ENCODE data around the gene NF1. TPM values are rescaled to one million over a fixed set of nuclear protein-coding genes. Genes with fewer than 3 reads are reported as not detected.

Gene NF1
- total and polyA plus RNA-seq, 2 of the 13 experiments (the other 11 are each of a cell fraction or from before 2014, with no cell fraction given) = 21.5 to 26.5 TPM

DNA sequence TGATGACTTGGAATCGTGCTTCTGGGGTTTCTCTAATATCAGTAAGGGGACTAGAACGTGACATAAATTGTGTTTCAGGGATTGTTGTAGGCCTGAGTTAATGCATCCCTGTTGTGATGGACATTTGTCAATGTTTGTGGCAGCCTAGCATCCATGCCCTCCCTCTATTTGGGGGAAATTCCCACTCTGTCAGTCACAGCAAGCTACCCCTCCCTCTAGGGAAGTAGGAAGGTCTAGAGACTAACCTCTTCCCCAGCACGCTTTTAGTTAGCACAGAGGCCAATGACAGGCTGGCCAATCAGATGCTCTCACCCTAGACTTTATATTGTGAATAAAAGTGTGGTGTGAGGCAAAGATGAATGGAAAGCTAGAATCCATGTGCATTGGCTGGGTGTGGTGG lies 32.4 kb upstream of the NF1 start:
- WGBS (ENCODE audit: low lambda C conversion rate) = 56% methylated on average over 3 of the region's 3 CpGs
- no peak overlapping the region for H3K27ac ChIP-seq (ENCODE audit: extremely low read length, insufficient read depth, low read length)
- H3K79me2 ChIP-seq (ENCODE audit: insufficient read depth, low read length) = no peaks in the 10 kb centered on the region
- CTCF ChIA-PET (ENCODE audit: low intra/inter-chr PET ratio, low total read pairs) = no interaction called here
- no peak for ATAC-seq
- no peak for TF ChIP-seq ZFP37 (CRISPR knock-in tag; IDR thresholded peaks at IDR 0.05; ENCODE audit: borderline replicate concordance)
- no peak for TF ChIP-seq ZNF562 (CRISPR knock-in tag; IDR thresholded peaks at IDR 0.05; ENCODE audit: borderline replicate concordance)
- TF ChIP-seq MED1 (CRISPR knock-in tag; IDR thresholded peaks at IDR 0.05) = no peak
- no peak for TF ChIP-seq ZSCAN20 (CRISPR knock-in tag; IDR thresholded peaks at IDR 0.05; ENCODE audit: borderline replicate concordance)
- no peak for TF ChIP-seq ZBTB7A (CRISPR knock-in tag; IDR thresholded peaks at IDR 0.05)
- TF ChIP-seq RNF2 (conservative IDR thresholded peaks at IDR 0.05; ENCODE audit: low read depth) = no peak
- TF ChIP-seq RBAK (CRISPR knock-in tag; IDR thresholded peaks at IDR 0.05) = no peak
- no peak for TF ChIP-seq ZNF3 (CRISPR knock-in tag; IDR thresholded peaks at IDR 0.05)
- no peak for TF ChIP-seq POLR2A (IDR thresholded peaks at IDR 0.05; ENCODE audit: insufficient read depth in 1 of 2, low read depth in 2 of 2, low read length in 2 of 2)
- TF ChIP-seq FOXM1 (CRISPR knock-in tag; IDR thresholded peaks at IDR 0.05) = no peak
- no peak for TF ChIP-seq ZNF572 (CRISPR knock-in tag; IDR thresholded peaks at IDR 0.05)
- no peak for FAIRE-seq
- no peaks in the 10 kb centered on the region for H4K20me1 ChIP-seq (ENCODE audit: insufficient read depth, low read length)
- POLR2A ChIA-PET = no interaction called here
- H3K9me3 ChIP-seq (ENCODE audit: low read length) = no peaks in the 10 kb centered on the region
- no peak overlapping the region for H3K4me3 ChIP-seq (replicated peaks in 1 of 3; ENCODE audit: insufficient read depth in 1 of 3, low read depth in 2 of 3, low read length in 3 of 3)
- H3K4me2 ChIP-seq (ENCODE audit: low read depth, low read length) = no peak overlapping the region
- no peaks in the 10 kb centered on the region; a peak in 2 of 5 replicates for H3K27me3 ChIP-seq (ENCODE audit: control insufficient read depth in 1 of 2, insufficient read depth in 2 of 2, low read length in 2 of 2)
- no peak overlapping the region for H3K9ac ChIP-seq (ENCODE audit: insufficient read depth, low read depth, low read length)
- H3K4me1 ChIP-seq (ENCODE audit: insufficient read depth, low read length) = no peaks in the 10 kb centered on the region
- no TSS peak for BruUV-seq (replicated peaks)
- H2AFZ ChIP-seq (ENCODE audit: low read length) = no peak overlapping the region
- intact Hi-C loops (cut with micrococcal nuclease; ENCODE audit: unreplicated experiment) (no loop called here), in situ Hi-C loops (cut with HindIII; ENCODE audit: extremely low pct_ligation_motif_present, low pct_unique_long_range_greater_than_20kb) (no loop called here)
- H3K36me3 ChIP-seq (replicated peaks in 1 of 2; ENCODE audit: control insufficient read depth in 1 of 2, insufficient read depth in 2 of 2, low read length in 2 of 2) = no peaks in the 10 kb centered on the region
- DNase-seq (ENCODE audit: low spot score) = no peak

GRCh38 chr17:31064707-31065106 lies 30.1 kb upstream of the NF1 start:
- FAIRE-seq = no peak
- TF ChIP-seq LRRFIP1 (CRISPR knock-in tag; conservative IDR thresholded peaks at IDR 0.05) = no peak
- TF ChIP-seq GATA4 (IDR thresholded peaks at IDR 0.05; ENCODE audit: borderline replicate concordance, low read depth) = no peak
- no peak for TF ChIP-seq ISX (CRISPR knock-in tag; conservative IDR thresholded peaks at IDR 0.05)
- TF ChIP-seq NFE2L2 (IDR thresholded peaks at IDR 0.05; ENCODE audit: low read length) = no peak
- TF ChIP-seq ZNF589 (CRISPR knock-in tag; conservative IDR thresholded peaks at IDR 0.05) = no peak
- TF ChIP-seq ZNF773 (CRISPR knock-in tag; IDR thresholded peaks at IDR 0.05; ENCODE audit: borderline replicate concordance) = no peak
- no peak for TF ChIP-seq GFI1 (CRISPR knock-in tag; IDR thresholded peaks at IDR 0.05; ENCODE audit: borderline replicate concordance)
- TF ChIP-seq SOX6 (IDR thresholded peaks at IDR 0.05) = no peak
- no peak for TF ChIP-seq SOX6 (CRISPR knock-in tag; IDR thresholded peaks at IDR 0.05)
- no peak for TF ChIP-seq SAFB2 (CRISPR knock-in tag; IDR thresholded peaks at IDR 0.05; ENCODE audit: borderline replicate concordance, low read depth)
- TF ChIP-seq KLF11 (CRISPR knock-in tag; IDR thresholded peaks at IDR 0.05) = no peak

More at GRCh38 chr17:31064707-31065106, 30.1 kb upstream of the NF1 start:
- no peaks in the 10 kb centered on the region for H3K9me3 ChIP-seq (ENCODE audit: low read length)
- no TSS peak for BruUV-seq (replicated peaks)
- H3K4me3 ChIP-seq (replicated peaks in 1 of 3; ENCODE audit: insufficient read depth in 1 of 3, low read depth in 2 of 3, low read length in 3 of 3) = no peak overlapping the region
- H2AFZ ChIP-seq (ENCODE audit: low read length) = no peak overlapping the region
- intact Hi-C loops (cut with micrococcal nuclease; ENCODE audit: unreplicated experiment) (loop anchor here (5.0 kb wide), 2 partner anchors 38 to 52 kb away; no protein-coding TSS in a partner anchor), in situ Hi-C loops (cut with HindIII; ENCODE audit: extremely low pct_ligation_motif_present, low pct_unique_long_range_greater_than_20kb) (no loop called here)
- no peaks in the 10 kb centered on the region for H3K27me3 ChIP-seq (ENCODE audit: control insufficient read depth in 1 of 2, insufficient read depth in 2 of 2, low read length in 2 of 2)
- no peaks in the 10 kb centered on the region for H3K79me2 ChIP-seq (ENCODE audit: insufficient read depth, low read length)
- peaks cover 15% of the 10 kb centered on the region for H3K4me1 ChIP-seq (ENCODE audit: insufficient read depth, low read length)
- no peak overlapping the region for H3K27ac ChIP-seq (ENCODE audit: extremely low read length, insufficient read depth, low read length)
- H3K9ac ChIP-seq (ENCODE audit: insufficient read depth, low read depth, low read length) = no peak overlapping the region
- H3K4me2 ChIP-seq (ENCODE audit: low read depth, low read length) = no peak overlapping the region
- 50% methylated on average over 2 of the region's 2 CpGs for WGBS (ENCODE audit: low lambda C conversion rate)
- DNase-seq (ENCODE audit: low spot score) (no peak), ATAC-seq (no peak)
- ChIA-PET POLR2A (no interaction called here), CTCF (ENCODE audit: low intra/inter-chr PET ratio, low total read pairs) (no interaction called here)
- H4K20me1 ChIP-seq (ENCODE audit: insufficient read depth, low read length) = no peaks in the 10 kb centered on the region
- H3K36me3 ChIP-seq (replicated peaks in 1 of 2; ENCODE audit: control insufficient read depth in 1 of 2, insufficient read depth in 2 of 2, low read length in 2 of 2) = no peaks in the 10 kb centered on the region
